DOHH2 (cell line): ENCODE measurements around the gene KIF1C.

Source experiments
- CTCF ChIP-seq: fragments of 200-600 bp; sonication (generic); IDR thresholded peaks from one replicate; pipeline ENCODE4 v1.5.1; 2014; ENCODE audit warnings: antibody characterized with exemption, mild to moderate bottlenecking, low read depth, low read length; ENCODE audit not compliant: poor library complexity, severe bottlenecking
- EZH2phosphoT487 ChIP-seq: fragments of 200-600 bp; sonication (generic); IDR thresholded peaks from 2 replicates; pipeline ENCODE4 v1.6.1; 2017; ENCODE audit warnings: borderline replicate concordance, mild to moderate bottlenecking, antibody characterized with exemption, low read length, moderate library complexity, mixed read lengths

- no peak for TF ChIP-seq CTCF
- no peak for TF ChIP-seq EZH2phosphoT487
These were observed 1.1 kb downstream of the KIF1C start for GRCh38 chr17:4998732-4999429.
